Epidermal melanocyte (primary cell): Measurements from ENCODE around the gene MAGEA12.
"Not testable (repeated sequence)": the region's sequence is repeated elsewhere in the genome, so short reads cannot be mapped to it uniquely, and the experiment has no call there.

Experiments used
- DNase-seq: peaks from one replicate; pipeline ENCODE4 v3.0.0; 2011; ENCODE audit warnings: low spot score; ENCODE audit not compliant: insufficient read length

Gene MAGEA12

DNA sequence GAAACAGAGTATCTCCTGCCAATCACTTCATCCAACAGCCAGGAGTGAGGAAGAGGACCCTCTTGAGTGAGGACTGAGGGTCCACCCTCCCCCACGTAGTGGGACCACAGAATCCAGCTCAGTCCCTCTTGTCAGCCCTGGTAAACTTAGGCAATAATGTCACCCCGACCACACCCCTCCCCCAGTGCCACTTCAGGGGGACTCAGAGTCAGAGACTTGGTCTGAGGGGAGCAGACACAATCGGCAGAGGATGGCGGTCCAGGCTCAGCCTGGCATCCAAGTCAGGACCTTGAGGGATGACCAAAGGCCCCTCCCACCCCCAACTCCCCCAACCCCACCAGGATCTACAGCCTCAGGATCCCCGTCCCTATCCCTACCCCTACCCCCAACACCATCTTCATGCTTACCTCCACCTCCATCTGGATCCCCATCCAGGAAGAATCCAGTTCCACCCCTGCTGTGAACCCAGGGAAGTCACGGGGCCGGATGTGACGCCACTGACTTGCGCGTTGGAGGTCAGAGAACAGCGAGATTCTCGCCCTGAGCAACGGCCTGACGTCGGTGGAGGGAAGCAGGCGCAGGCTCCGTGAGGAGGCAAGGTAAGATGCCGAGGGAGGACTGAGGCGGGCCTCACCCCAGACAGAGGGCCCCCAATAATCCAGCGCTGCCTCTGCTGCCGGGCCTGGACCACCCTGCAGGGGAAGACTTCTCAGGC lies at the start of gene MAGEA12, which contains the start of gene CSAG1:
Gene MAGEA12, plus strand, starts transcription at position 497 of the 715 bp plus-strand sequence. CDS start 2,405 bp downstream, outside the sequence.
Gene CSAG1, minus strand, starts transcription at position 461 of the 715 bp plus-strand sequence. CDS start 1,261 bp downstream, outside the sequence.
- DNase-seq = no peak

DNA sequence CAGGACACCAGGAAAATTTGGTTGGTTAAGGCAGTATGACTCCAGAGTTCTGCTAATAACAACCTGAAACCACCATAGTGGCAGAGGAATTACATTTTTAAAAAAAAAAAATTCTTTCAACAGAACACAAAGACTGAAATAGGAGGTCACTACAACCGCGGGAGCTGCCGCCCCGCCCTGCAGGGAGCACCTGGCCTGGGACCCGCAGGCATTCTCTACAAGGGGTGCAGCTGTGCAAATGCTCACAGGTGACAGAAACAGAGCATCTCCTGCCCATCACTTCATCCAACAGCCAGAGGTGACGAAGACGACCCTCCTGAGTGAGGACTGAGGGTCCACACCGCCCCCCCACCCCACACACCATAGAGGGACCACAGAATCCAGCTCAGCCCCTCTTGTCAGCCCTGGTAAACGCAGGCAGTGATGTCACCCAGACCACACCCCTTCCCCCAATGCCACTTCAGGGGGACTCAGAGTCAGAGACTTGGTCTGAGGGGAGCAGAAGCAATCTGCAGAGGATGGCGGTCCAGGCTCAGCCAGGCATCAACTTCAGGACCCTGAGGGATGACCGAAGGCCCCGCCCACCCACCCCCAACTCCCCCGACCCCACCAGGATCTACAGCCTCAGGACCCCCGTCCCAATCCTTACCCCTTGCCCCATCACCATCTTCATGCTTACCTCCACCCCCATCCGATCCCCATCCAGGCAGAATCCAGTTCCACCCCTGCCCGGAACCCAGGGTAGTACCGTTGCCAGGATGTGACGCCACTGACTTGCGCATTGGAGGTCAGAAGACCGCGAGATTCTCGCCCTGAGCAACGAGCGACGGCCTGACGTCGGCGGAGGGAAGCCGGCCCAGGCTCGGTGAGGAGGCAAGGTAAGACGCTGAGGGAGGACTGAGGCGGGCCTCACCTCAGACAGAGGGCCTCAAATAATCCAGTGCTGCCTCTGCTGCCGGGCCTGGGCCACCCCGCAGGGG lies 35.3 kb upstream of the MAGEA12 start, which contains the start of gene MAGEA3:
Gene MAGEA3, plus strand, starts transcription at position 843 of the 980 bp plus-strand sequence. CDS start 2,039 bp downstream, outside the sequence.
- DNase-seq = not testable (repeated sequence)

DNA sequence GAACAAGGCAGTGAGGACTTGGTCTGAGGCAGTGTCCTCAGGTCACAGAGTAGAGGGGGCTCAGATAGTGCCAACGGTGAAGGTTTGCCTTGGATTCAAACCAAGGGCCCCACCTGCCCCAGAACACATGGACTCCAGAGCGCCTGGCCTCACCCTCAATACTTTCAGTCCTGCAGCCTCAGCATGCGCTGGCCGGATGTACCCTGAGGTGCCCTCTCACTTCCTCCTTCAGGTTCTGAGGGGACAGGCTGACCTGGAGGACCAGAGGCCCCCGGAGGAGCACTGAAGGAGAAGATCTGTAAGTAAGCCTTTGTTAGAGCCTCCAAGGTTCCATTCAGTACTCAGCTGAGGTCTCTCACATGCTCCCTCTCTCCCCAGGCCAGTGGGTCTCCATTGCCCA lies 33.2 kb upstream of the MAGEA12 start:
- not testable (repeated sequence) for DNase-seq

DNA sequence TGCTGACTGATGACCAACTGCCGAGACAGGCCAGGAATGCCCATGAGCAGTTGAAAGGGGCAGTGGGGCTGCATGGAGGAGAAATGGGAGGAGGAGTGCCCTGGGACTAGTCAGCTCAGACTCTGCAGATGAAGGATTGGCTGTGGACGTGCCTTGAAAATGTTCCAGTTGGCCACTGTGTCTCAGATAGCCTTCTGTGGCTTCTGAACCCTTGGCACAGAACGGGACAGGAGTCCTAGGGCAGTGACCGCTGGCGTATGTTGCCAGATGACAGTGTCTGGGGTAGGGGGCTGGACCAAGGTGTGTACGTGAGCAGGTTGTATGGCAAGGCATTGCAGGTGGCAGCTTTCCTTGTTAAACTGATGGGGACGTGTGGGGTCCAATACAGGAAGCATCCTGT lies 27.1 kb upstream of the MAGEA12 start:
- not testable (repeated sequence) for DNase-seq

- DNase-seq = not testable (repeated sequence)
These were observed 24.4 kb upstream of the MAGEA12 start, which contains the start of gene CSAG2 for GRCh38 chrX:152709173-152709572. CSAG2 (minus strand) TSS chrX:152709273; CDS start chrX:152709112, 161 bp downstream.

DNA sequence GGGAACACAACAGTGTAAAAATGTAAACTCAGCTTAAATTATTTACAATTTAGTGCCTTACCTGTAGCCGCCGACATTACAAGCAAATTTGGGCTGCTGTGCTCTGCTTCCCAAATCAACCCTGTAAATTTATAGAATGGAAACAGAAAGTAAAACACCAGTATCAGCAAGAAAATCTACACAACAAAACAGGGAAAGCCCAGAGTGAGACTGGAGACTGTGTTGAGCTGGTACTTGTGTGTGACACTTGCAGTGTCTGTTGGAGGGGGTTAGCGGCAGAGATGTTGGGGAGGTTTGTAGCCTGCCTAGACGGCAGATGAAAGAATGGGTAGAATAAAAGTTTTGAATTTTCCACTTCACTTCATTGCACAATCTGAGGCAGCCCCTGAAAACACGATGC lies 20.4 kb upstream of the MAGEA12 start:
- not testable (repeated sequence) for DNase-seq

DNA sequence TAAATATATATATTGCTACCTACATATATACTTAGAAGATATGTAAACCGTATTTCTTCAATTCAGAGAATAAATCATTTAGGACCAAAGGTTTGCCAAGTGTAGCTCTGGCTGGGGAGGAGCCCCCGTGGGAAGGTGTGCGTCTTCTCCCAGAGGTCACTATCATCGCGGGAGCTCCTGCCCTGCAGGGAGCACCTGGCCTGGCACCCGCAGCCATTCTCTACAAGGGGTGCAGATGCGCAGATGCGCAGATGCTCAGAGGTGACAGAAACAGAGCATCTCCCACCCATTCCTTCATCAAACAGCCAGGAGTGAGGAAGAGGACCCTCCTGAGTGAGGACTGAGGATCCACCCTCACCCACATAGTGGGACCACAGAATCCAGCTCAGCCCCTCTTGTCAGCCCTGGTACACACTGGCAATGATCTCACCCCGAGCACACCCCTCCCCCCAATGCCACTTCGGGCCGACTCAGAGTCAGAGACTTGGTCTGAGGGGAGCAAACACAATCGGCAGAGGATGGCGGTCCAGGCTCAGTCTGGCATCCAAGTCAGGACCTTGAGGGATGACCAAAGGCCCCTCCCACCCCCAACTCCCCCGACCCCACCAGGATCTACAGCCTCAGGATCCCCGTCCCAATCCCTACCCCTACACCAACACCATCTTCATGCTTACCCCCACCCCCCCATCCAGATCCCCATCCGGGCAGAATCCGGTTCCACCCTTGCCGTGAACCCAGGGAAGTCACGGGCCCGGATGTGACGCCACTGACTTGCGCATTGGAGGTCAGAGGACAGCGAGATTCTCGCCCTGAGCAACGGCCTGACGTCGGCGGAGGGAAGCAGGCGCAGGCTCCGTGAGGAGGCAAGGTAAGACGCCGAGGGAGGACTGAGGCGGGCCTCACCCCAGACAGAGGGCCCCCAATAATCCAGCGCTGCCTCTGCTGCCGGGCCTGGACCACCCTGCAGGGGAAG lies 19.5 kb upstream of the MAGEA12 start, which contains the start of gene MAGEA2B:
Gene MAGEA2B, plus strand, starts transcription at position 814 of the 973 bp plus-strand sequence. CDS start 2,479 bp downstream, outside the sequence.
- not testable (repeated sequence) for DNase-seq

- DNase-seq = no peak
These were observed 8.1 kb upstream of the MAGEA12 start for GRCh38 chrX:152725409-152725808.

DNA sequence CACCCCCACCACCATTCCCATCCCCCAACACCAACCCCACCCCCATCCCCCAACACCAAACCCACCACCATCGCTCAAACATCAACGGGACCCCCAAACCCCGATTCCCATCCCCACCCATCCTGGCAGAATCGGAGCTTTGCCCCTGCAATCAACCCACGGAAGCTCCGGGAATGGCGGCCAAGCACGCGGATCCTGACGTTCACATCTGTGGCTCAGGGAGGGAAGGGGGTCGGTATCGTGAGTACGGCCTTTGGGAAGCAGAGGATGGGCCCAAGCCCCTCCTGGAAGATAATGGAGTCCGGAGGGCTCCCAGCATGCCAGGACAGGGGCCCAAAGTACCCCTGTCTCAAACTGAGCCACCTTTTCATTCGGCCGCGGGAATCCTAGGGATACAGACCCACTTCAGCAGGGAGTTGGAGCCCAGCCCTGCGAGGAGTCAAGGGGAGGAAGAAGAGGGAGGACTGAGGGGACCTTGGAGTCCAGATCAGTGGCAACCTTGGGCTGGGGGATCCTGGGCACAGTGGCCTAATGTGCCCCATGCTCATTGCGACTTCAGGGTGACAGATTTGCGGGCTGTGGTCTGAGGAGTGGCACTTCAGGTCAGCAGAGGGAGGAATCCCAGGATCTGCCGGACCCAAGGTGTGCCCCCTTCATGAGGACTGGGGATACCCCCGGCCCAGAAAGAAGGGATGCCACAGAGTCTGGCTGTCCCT lies 744 bp downstream of the MAGEA12 start:
- DNase-seq = not testable (repeated sequence)

GRCh38 chrX:152735101-152735500 lies 1.5 kb downstream of the MAGEA12 start:
- DNase-seq = no peak

DNA sequence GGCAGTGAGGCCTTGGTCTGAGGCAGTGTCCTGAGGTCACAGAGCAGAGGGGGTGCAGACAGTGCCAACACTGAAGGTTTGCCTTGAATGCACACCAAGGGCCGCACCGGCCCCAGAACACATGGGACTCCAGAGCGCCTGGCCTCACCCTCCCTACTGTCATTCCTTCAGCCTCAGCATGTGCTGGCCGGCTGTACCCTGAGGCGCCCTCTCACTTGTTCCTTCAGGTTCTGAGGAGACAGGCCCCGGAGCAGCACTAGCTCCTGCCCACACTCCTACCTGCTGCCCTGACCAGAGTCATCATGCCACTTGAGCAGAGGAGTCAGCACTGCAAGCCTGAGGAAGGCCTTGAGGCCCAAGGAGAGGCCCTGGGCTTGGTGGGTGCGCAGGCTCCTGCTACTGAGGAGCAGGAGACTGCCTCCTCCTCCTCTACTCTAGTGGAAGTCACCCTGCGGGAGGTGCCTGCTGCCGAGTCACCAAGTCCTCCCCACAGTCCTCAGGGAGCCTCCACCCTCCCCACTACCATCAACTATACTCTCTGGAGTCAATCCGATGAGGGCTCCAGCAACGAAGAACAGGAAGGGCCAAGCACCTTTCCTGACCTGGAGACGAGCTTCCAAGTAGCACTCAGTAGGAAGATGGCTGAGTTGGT lies 2.4 kb downstream of the MAGEA12 start:
- DNase-seq = no peak

DNA sequence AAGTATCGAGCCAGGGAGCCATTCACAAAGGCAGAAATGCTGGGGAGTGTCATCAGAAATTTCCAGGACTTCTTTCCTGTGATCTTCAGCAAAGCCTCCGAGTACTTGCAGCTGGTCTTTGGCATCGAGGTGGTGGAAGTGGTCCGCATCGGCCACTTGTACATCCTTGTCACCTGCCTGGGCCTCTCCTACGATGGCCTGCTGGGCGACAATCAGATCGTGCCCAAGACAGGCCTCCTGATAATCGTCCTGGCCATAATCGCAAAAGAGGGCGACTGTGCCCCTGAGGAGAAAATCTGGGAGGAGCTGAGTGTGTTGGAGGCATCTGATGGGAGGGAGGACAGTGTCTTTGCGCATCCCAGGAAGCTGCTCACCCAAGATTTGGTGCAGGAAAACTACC lies 3.0 kb downstream of the MAGEA12 start:
- not testable (repeated sequence) for DNase-seq

- DNase-seq = no peak
These were observed 5.0 kb downstream of the MAGEA12 start for GRCh38 chrX:152738560-152738959.

DNA sequence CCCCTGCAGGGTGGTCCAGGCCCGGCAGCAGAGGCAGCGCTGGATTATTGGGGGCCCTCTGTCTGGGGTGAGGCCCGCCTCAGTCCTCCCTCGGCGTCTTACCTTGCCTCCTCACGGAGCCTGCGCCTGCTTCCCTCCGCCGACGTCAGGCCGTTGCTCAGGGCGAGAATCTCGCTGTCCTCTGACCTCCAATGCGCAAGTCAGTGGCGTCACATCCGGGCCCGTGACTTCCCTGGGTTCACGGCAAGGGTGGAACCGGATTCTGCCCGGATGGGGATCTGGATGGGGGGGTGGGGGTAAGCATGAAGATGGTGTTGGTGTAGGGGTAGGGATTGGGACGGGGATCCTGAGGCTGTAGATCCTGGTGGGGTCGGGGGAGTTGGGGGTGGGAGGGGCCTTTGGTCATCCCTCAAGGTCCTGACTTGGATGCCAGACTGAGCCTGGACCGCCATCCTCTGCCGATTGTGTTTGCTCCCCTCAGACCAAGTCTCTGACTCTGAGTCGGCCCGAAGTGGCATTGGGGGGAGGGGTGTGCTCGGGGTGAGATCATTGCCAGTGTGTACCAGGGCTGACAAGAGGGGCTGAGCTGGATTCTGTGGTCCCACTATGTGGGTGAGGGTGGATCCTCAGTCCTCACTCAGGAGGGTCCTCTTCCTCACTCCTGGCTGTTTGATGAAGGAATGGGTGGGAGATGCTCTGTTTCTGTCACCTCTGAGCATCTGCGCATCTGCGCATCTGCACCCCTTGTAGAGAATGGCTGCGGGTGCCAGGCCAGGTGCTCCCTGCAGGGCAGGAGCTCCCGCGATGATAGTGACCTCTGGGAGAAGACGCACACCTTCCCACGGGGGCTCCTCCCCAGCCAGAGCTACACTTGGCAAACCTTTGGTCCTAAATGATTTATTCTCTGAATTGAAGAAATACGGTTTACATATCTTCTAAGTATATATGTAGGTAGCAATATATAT lies 20.4 kb downstream of the MAGEA12 start, which contains the start of gene MAGEA2:
Gene MAGEA2, minus strand, starts transcription at position 157 of the 965 bp plus-strand sequence. CDS start 2,479 bp downstream, outside the sequence.
- not testable (repeated sequence) for DNase-seq

DNA sequence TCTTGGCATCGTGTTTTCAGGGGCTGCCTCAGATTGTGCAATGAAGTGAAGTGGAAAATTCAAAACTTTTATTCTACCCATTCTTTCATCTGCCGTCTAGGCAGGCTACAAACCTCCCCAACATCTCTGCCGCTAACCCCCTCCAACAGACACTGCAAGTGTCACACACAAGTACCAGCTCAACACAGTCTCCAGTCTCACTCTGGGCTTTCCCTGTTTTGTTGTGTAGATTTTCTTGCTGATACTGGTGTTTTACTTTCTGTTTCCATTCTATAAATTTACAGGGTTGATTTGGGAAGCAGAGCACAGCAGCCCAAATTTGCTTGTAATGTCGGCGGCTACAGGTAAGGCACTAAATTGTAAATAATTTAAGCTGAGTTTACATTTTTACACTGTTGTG lies 21.3 kb downstream of the MAGEA12 start:
- not testable (repeated sequence) for DNase-seq

DNA sequence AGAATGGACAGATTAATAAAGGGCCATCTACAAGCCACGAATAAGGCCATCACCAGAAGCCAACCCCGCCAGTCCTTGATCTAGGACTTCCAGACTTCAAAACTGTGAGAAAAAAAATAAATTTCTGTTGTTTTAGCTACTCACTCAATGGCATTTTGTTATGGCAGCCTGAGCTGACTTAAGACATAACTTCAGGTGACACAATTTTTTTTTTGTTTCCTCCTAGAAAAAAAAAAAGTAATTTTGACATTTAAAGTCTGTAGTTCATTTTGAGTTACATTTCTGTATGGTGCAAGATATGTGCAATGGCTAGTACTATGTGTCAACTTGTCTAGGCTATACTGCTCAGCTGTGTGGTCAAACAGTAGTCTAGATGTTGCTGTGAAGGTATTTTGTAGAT lies 25.4 kb downstream of the MAGEA12 start, which contains the start of gene CSAG3:
Gene CSAG3, plus strand, starts transcription at position 301 of the 400 bp plus-strand sequence.
- DNase-seq = not testable (repeated sequence)

DNA sequence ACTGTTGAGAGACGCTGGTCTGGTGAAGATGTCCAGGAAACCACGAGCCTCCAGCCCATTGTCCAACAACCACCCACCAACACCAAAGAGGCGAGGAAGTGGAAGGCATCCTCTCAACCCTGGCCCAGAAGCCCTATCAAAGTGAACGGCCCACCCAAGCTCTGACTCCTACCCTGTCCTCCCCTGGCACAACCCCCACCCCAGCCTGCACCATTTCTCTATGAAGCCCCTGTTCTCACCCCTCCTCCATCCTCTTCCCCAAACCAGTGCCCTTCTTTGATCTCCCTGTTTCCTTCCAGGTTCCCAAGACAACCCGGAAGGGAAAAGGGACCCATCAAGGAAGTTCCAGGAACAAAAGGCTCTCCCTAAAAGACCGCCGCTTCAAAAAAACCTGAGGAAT lies 26.0 kb downstream of the MAGEA12 start:
- DNase-seq = not testable (repeated sequence)

DNA sequence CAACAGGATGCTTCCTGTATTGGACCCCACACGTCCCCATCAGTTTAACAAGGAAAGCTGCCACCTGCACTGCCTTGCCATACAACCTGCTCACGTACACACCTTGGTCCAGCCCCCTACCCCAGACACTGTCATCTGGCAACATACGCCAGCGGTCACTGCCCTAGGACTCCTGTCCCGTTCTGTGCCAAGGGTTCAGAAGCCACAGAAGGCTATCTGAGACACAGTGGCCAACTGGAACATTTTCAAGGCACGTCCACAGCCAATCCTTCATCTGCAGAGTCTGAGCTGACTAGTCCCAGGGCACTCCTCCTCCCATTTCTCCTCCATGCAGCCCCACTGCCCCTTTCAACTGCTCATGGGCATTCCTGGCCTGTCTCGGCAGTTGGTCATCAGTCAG lies 28.0 kb downstream of the MAGEA12 start:
- DNase-seq = not testable (repeated sequence)
